ENCODE data around the gene BRI3BP.
"Not testable (repeated sequence)": the region's sequence is repeated elsewhere in the genome, so short reads cannot be mapped to it uniquely, and the experiment has no call there.

The BRI3BP gene

DNA sequence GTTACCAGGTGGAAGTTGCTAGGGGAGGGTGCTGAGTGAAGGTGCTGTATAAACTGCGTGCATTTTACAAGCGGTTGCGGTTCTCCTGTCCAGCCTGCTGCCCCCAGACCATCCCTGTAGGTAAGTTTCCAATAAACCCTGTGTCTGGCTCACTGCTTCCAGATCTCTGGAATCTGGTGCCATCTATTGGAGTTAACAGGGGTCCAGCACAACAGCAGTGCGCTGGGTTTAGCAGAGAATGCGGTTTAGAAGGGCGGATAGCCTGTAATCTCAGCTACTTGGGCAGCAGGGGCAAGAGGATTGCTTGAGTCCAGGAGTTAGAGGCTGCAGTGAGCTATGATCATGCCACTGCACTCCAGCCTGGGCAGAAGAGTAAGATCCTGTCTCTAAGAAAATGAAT, 76.7 kb downstream of the BRI3BP start:
- no peak for DNase-seq

DNA sequence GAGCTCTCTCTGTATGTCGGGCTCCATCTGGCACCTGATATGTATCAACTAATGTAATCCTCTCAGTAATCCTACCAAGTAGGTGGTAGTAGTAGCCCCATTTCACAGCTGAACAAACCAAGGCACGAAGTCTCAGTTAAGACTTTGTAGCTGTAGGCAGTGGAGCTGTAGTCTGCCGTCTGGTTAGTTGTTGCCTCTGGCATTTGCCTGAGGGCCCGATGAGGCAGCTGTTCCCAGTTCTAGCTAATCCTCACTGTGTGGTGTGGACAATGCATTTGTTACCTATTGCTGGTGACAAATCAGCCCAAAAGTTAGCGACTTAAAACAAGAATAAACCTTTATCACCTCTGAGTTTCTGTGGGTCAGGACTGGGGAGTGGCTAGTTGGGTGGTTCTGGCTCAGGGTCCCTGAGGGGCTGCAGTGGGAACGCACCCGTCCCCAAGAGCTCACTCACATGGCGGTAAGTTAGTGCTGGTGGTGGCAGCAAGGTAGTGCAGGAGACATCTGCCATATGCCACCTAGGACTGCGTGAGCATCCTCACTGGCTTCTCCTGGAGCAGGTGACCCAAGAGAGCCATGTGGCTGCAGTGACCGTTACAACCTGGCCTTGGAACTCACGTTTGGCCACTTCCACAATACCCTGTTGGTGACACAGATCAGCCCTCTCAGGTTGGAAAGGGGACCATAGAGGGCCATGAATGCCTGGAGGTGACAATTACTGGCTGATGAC, 77.4 kb downstream of the BRI3BP start:
- no peak for DNase-seq

DNA sequence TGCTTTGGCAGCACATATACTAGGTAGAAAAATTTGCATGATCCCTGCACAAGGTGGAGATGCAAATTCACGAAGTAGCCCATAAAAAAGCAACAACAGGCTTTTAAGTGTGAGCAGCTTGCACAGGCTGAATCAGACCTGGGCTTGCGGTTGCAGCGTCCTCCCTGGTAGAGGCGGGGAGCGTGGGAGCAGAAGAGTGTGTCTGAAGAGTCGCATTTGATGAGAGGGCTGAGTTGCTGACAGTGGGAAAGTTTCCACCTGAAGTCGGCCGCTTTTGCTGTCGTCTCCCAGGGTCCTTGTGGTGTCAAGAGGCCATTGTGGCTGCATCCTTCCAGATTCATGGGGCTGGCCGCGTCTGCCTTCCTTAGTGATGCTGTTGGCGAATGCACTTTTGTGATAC, 78.0 kb downstream of the BRI3BP start:
- peak; percentile 64 for DNase-seq

DNA sequence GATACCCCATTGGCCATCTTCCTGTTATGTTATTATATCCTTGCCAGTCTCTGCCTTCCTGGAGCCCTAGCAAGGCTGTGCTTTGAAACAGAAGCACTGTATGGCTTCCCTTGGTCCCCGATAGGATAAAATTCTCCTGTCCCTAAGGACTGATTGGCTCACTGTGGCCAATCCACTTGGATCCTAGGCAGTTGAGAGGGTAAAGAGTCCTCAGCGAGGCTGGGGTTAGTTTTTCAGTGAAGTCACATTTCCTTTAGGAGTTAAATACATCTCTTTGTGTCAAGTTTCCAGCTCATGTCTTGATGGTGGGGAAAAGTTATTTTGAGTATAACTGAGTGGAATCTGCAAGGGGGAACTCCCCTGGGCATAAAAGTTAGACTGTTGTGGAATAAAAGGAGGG, 79.1 kb downstream of the BRI3BP start:
- no peak for DNase-seq

DNA sequence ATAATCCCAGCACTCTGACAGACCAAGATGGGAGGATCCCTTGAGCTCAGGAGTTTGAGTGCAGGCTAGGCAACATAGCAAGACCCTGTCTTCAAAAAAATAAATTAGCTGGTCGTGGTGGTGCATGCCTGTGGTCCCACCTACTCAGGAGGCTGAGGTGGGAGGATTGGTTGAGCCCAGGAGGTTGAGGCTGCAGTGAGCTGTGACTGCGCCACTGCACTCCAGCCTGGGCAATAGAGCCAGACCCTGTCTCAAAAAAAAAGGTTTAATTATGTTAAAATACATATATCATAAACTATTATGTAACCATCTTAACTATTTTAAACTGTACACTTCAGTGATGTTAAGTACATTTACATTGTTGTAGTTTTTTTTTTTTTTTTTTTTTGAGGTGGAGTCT, 80.8 kb downstream of the BRI3BP start:
- not testable (repeated sequence) for DNase-seq

DNA sequence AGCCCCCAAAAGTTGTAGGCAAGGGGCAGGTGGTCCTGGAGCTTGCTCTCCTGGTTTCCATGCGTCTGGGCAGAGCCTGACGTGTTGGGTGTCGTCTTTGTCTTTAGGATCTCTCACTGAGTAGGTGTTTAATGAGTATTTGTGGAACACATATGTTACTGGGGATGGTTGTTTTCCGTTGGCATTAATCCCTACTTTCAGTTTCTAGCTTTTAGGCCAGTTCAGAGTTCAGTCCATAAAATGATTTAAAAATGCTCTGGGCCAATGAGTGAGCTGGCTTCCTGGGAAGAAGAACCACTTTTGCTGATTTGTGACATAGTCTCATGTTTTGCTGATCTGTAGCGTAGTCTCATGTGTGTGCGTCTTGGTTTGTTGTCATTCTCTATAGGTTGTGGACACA, 82.7 kb downstream of the BRI3BP start:
- DNase-seq: no peak

DNA sequence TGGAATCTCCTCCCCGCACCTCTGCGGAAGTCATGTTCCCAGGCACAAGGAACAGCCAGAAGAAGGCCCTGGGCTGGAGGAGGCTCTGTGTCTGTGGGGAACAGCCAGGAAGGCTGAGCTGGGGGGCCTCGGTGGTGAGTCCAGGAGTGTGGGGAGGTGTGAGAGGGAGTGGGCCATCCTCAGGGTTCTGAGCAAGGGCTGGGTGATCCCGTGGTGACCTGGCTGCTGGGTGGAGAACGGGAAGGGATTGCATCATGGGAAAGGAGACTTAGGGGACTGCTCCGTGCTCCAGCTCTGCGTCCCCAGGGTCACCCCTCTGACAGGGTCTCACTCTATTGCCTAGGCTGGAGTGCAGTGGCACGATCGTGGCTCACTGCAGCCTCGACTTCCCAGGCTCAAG, 85.6 kb downstream of the BRI3BP start:
- no peak for DNase-seq

DNA sequence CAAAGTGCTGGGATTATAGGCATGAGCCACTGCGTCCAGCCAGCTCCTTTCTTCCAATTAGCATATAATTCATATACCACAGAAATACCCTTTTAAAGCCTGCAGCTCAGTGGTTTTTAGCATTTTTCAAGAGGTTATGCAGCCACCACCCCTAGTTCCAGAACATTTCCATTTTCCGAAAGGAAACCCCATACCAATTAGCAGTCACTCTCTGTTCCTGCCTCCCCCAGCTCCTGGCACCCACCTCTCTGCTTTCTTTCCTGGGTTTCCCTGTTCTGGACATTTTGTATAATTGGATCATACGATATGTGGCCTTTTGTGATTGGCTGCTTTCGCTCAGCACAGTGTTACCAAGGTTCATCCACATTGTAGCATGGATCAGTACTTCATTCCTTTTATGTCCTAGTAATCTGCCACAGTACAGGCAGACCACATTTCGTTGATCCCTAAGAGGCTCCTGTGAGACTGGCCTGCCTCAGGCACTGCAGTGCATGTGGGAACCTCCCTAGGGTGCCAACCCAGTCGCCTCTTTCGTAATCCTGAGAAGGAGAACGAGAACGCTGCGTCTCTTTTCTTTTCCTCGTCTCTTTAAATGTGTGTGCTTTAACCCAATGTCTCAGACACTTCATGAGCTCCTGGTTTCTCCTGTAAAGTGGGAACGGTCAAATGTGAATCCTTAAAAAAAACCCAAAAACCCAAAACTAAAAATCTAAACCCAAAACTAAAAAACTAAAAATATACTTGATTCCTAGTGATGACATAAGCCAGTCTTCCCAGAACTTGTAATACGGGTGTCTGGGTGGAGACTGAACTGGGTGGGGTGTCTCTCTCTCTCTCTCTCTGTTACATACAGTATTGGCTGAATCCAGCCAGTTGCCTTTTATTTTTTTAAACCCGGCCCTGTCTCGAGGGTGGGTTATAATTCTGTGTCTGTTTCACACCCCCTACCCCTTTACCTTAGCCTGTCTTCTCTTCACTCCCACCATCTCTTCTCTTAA, 86.5 kb downstream of the BRI3BP start:
- no peak for DNase-seq

Measured in NCI-H187 treated with DMSO at 0.1 percent for 48 hours (cell line).